ENCODE data around the gene RPN1. TPM values are rescaled to one million over a fixed set of nuclear protein-coding genes. Genes with fewer than 3 reads are reported as not detected.

The RPN1 gene
- total and polyA plus RNA-seq, 2 of the 8 experiments (the other 6 are each of a cell fraction or from before 2014, with no cell fraction given), result 165 to 211 TPM

DNA sequence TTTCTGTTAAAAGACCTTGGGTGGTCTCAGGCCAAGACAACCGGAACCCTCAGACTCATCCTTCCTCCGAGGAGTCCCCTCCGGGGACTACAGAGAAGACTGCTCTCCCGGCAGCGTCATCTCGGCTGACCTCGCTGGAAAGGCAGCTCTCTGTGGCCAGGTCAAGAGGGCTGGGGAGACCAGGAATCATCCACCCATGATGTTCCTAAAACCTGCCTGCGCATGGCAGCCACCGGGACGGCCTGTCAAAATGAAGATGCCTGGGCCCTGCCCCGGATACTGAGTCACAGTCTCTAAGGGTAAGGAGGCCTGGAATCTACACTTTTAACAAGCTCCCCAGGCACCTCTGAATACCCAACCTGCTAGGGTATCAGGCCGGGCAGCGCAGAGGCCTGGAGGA is 78.6 kb downstream of the RPN1 start:
- H3K36me3 ChIP-seq (ENCODE audit: control insufficient read depth in 2 of 4, insufficient read depth in 4 of 4, low read length in 3 of 4), result no peaks in the 10 kb centered on the region
- ChIA-PET POLR2A (ENCODE audit: partially characterized antibody) (no interaction called here), CTCF (ENCODE audit: partially characterized antibody) (interaction anchor here (0.6 to 14.5 kb wide), 26 partner anchors 9 to 294 kb away, joined by 3 to 182 read pairs (median 4); no protein-coding TSS in a partner anchor)
- H3K9ac ChIP-seq (replicated peaks in 1 of 4; ENCODE audit: extremely low read depth in 1 of 4, low read depth in 3 of 4, low read length in 3 of 4), result no peak overlapping the region
- no peaks in the 10 kb centered on the region for H3K9me3 ChIP-seq (ENCODE audit: insufficient read depth in 2 of 2, low read depth in 1 of 2, low read length in 1 of 2)
- H2AFZ ChIP-seq (ENCODE audit: low read length), result no peak overlapping the region
- H2BK12ac ChIP-seq (ENCODE audit: low read depth, low read length), result 0 out of 2 replicates have a peak overlapping the region, but pooled peaks have one; percentile 33
- FAIRE-seq (no peak), DNase-seq (ENCODE audit: low read depth in 1 of 2, low spot score in 2 of 2) (no peak)
- H3K27me3 ChIP-seq (replicated peaks in 1 of 4; ENCODE audit: control insufficient read depth in 3 of 4, extremely low read depth in 1 of 4, insufficient read depth in 3 of 4, low read length in 3 of 4), result no peaks in the 10 kb centered on the region; a peak in 1 of 7 replicates
- H3K14ac ChIP-seq (ENCODE audit: insufficient read length), result no peak overlapping the region
- H2BK5ac ChIP-seq (ENCODE audit: low read depth, low read length), result no peak overlapping the region
- no peak overlapping the region for H3K4me3 ChIP-seq (ENCODE audit: extremely low read depth in 1 of 4, insufficient read depth in 2 of 4, low read depth in 3 of 4, low read length in 4 of 4)
- H3K27ac ChIP-seq (ENCODE audit: low read depth, low read length), result no peak overlapping the region
- no peaks in the 10 kb centered on the region for H3K23me2 ChIP-seq (ENCODE audit: low read depth, low read length)
- H4K5ac ChIP-seq (ENCODE audit: insufficient read length, low read depth, low read length), result no peak overlapping the region
- H3K56ac ChIP-seq (replicated peaks; ENCODE audit: insufficient read length, low read depth, low read length), result no peak overlapping the region
- H4K20me1 ChIP-seq (replicated peaks in 1 of 2; ENCODE audit: control insufficient read depth in 1 of 2, insufficient read depth in 2 of 2, low read length in 2 of 2), result no peaks in the 10 kb centered on the region
- no peak overlapping the region for H4K91ac ChIP-seq (replicated peaks; ENCODE audit: insufficient read length, low read length)
- no peak overlapping the region for H3K4me2 ChIP-seq (ENCODE audit: insufficient read depth in 1 of 2, low read depth in 2 of 2, low read length in 2 of 2)
- H3K79me2 ChIP-seq (ENCODE audit: control insufficient read depth in 1 of 2, insufficient read depth in 2 of 2, low read length in 2 of 2), result no peaks in the 10 kb centered on the region
- no peak overlapping the region for H4K8ac ChIP-seq (ENCODE audit: extremely low read depth, insufficient read depth, low read length)
- no peaks in the 10 kb centered on the region for H3K79me1 ChIP-seq (ENCODE audit: low read depth, low read length)
- 88% methylated on average over 13 of the region's 13 CpGs; no CpG with 5 or more reads in 1 of the 2 experiments for WGBS, 2 experiments (ENCODE audit: extremely low coverage in 1 of 2, insufficient coverage in 1 of 2, insufficient read length in 1 of 2, insufficient replicate concordance in 2 of 2, low coverage in 1 of 2, low lambda C conversion rate in 2 of 2, missing lambda C conversion rate in 1 of 2)
- H2AK5ac ChIP-seq (ENCODE audit: low read depth, low read length), result no peak overlapping the region
- no peak overlapping the region for H3K4ac ChIP-seq (replicated peaks; ENCODE audit: insufficient read length, low read depth, low read length)
- H3K4me1 ChIP-seq (replicated peaks in 1 of 4; ENCODE audit: control insufficient read depth in 3 of 4, insufficient read depth in 4 of 4, low read length in 3 of 4), result peaks cover 6 to 10% (median 8%) of the 10 kb centered on the region in 4 experiments; a peak in 6 of 7 replicates
- no peak overlapping the region for H3K18ac ChIP-seq (ENCODE audit: extremely low read depth, low read length)
- no peak overlapping the region for H2BK20ac ChIP-seq (ENCODE audit: low read length)
- no peak overlapping the region for H3K23ac ChIP-seq (ENCODE audit: insufficient read length)
- no peak for TF ChIP-seq YY1 (IDR thresholded peaks at IDR 0.05; ENCODE audit: low read depth, low read length)
- no peak for TF ChIP-seq FOSL1 (IDR thresholded peaks at IDR 0.05; ENCODE audit: insufficient read depth, low read depth, low read length)
- TF ChIP-seq SIX5 (IDR thresholded peaks at IDR 0.05; ENCODE audit: low read depth, low read length), result no peak
- TF ChIP-seq CREB1 (IDR thresholded peaks at IDR 0.05), result no peak
- TF ChIP-seq, protein P1, sequence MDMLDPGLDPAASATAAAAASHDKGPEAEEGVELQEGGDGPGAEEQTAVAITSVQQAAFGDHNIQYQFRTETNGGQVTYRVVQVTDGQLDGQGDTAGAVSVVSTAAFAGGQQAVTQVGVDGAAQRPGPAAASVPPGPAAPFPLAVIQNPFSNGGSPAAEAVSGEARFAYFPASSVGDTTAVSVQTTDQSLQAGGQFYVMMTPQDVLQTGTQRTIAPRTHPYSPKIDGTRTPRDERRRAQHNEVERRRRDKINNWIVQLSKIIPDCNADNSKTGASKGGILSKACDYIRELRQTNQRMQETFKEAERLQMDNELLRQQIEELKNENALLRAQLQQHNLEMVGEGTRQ (IDR thresholded peaks at IDR 0.05; ENCODE audit: low read length), result no peak
- no peak for TF ChIP-seq SP2 (IDR thresholded peaks at IDR 0.05; ENCODE audit: low read length)
- no peak for TF ChIP-seq GTF2F1 (IDR thresholded peaks at IDR 0.05; ENCODE audit: borderline replicate concordance, low read depth, low read length)
- TF ChIP-seq, protein P2, sequence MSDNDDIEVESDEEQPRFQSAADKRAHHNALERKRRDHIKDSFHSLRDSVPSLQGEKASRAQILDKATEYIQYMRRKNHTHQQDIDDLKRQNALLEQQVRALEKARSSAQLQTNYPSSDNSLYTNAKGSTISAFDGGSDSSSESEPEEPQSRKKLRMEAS (IDR thresholded peaks at IDR 0.05), result no peak
- H2BK15ac ChIP-seq (ENCODE audit: low read length), result peak overlapping the region; percentile 31; the same call in 1 of the 2 replicates
- no peak overlapping the region for H2BK120ac ChIP-seq (replicated peaks; ENCODE audit: low read depth, low read length)
